Neuronal stem cell (in vitro differentiated cells): Measurements from ENCODE around the gene ADAM12.

Experiments
- DNase-seq: peaks from one replicate; pipeline ENCODE4 v3.0.0-alpha.2; 2013; ENCODE audit warnings: low spot score
- H2AFZ ChIP-seq: one replicate; pipeline ENCODE4 v1.6.1; 2013; ENCODE audit warnings: mild to moderate bottlenecking, low read length, inconsistent platforms
- H2AK5ac ChIP-seq: 2 replicates; pipeline ENCODE4 v1.6.1; 2013; ENCODE audit warnings: low read depth, mild to moderate bottlenecking, inconsistent platforms, low read length, moderate library complexity, mixed read lengths
- H2BK120ac ChIP-seq: 2 replicates; pipeline ENCODE4 v1.6.1; 2013; ENCODE audit warnings: low read depth, mild to moderate bottlenecking, inconsistent platforms, low read length, moderate library complexity, mixed read lengths
- H2BK12ac ChIP-seq: one replicate; pipeline ENCODE4 v1.6.1; 2013; ENCODE audit warnings: low read length, inconsistent platforms
- H2BK15ac ChIP-seq: 2 replicates; pipeline ENCODE4 v1.6.1; 2013; ENCODE audit warnings: mild to moderate bottlenecking, low read length, inconsistent platforms, mixed read lengths
- H2BK5ac ChIP-seq: one replicate; pipeline ENCODE4 v1.6.1; 2013; ENCODE audit warnings: inconsistent platforms, mild to moderate bottlenecking, low read length, moderate library complexity
- H3K14ac ChIP-seq: one replicate; pipeline ENCODE4 v1.6.1; 2013; ENCODE audit warnings: low read length, inconsistent platforms
- H3K18ac ChIP-seq: 2 replicates; pipeline ENCODE4 v1.6.1; 2013; ENCODE audit warnings: low read length, inconsistent platforms
- H3K23ac ChIP-seq: 2 replicates; pipeline ENCODE4 v1.6.1; 2013; ENCODE audit warnings: low read depth, mild to moderate bottlenecking, mixed read lengths, low read length, inconsistent platforms; ENCODE audit not compliant: poor library complexity
- H3K27ac ChIP-seq: replicated peaks from 3 replicates; pipeline ENCODE4 v1.5.1; 2013; ENCODE audit warnings: low read length, inconsistent platforms
- H3K27me3 ChIP-seq, 3 experiments: 2 replicates each; pipeline ENCODE4 v1.6.1; 2013; ENCODE audit warnings: low read length in 3 of 3, mild to moderate bottlenecking in 2 of 3, inconsistent platforms in 1 of 3, low read depth in 1 of 3, mixed read lengths in 1 of 3, moderate library complexity in 1 of 3; ENCODE audit not compliant: control insufficient read depth in 3 of 3, insufficient read depth in 3 of 3
- H3K36me3 ChIP-seq, 2 donors: replicated peaks in 1 of 2; 2 replicates each; pipeline ENCODE4 v1.6.1; 2013; ENCODE audit warnings: low read length in 2 of 2; ENCODE audit not compliant: control insufficient read depth in 2 of 2, insufficient read depth in 2 of 2
- H3K4ac ChIP-seq: 2 replicates; pipeline ENCODE4 v1.6.1; 2013; ENCODE audit warnings: inconsistent platforms, mild to moderate bottlenecking, low read length, moderate library complexity
- H3K4me1 ChIP-seq, 2 donors: 1 replicate in 1 of 2; 2 replicates in 1 of 2; pipeline ENCODE4 v1.6.1; 2013; ENCODE audit warnings: low read length in 2 of 2, low read depth in 1 of 2; ENCODE audit not compliant: control insufficient read depth in 2 of 2, insufficient read depth in 1 of 2
- H3K4me2 ChIP-seq: one replicate; pipeline ENCODE4 v1.6.1; 2013; ENCODE audit warnings: mild to moderate bottlenecking, low read length, inconsistent platforms; ENCODE audit not compliant: insufficient read depth, poor library complexity, severe bottlenecking
- H3K4me3 ChIP-seq, 2 donors: 2 replicates each; pipeline ENCODE4 v1.5.1; 2013; ENCODE audit warnings: low read length in 2 of 2, mild to moderate bottlenecking in 2 of 2, inconsistent platforms in 1 of 2, moderate library complexity in 1 of 2
- H3K79me1 ChIP-seq: one replicate; pipeline ENCODE4 v1.6.1; 2013; ENCODE audit warnings: low read depth, mild to moderate bottlenecking, inconsistent platforms, low read length, moderate library complexity
- H3K9ac ChIP-seq: one replicate; pipeline ENCODE4 v1.6.1; 2013; ENCODE audit warnings: mild to moderate bottlenecking, low read depth, low read length, inconsistent platforms; ENCODE audit not compliant: poor library complexity
- H3K9me3 ChIP-seq, 2 donors: replicated peaks in 1 of 2; 2 replicates each; pipeline versions ENCODE3 to v1.6.1; 2013; ENCODE audit warnings: low read length in 2 of 2, mild to moderate bottlenecking in 2 of 2, inconsistent platforms in 1 of 2, low read depth in 1 of 2, mixed read lengths in 1 of 2, moderate library complexity in 1 of 2; ENCODE audit not compliant: control insufficient read depth in 2 of 2, insufficient read depth in 1 of 2
- H4K8ac ChIP-seq: one replicate; pipeline ENCODE4 v1.6.1; 2013; ENCODE audit warnings: low read depth, mild to moderate bottlenecking, inconsistent platforms, low read length, moderate library complexity
- H4K91ac ChIP-seq: one replicate; pipeline ENCODE4 v1.6.1; 2013; ENCODE audit warnings: low read length, low read depth, mild to moderate bottlenecking, inconsistent platforms; ENCODE audit not compliant: poor library complexity
- WGBS, 2 donors: extraction: QIAGEN DNeasy Blood & Tissue Kit; methylation state at CpG; one replicate each; pipeline ENCODE4 v1.1.7; 2013; ENCODE audit warnings: missing lambda C conversion rate in 2 of 2, mixed read lengths in 1 of 2; ENCODE audit not compliant: insufficient read length in 2 of 2, insufficient replicate concordance in 1 of 2; ENCODE audit errors: extremely low coverage in 2 of 2; 5-methylcytosine and 5-hydroxymethylcytosine counted together

The ADAM12 gene

GRCh38 chr10:126223512-126224067, 164.7 kb downstream of the ADAM12 start:
- H2BK5ac ChIP-seq = no peak overlapping the region
- H2AFZ ChIP-seq = no peak overlapping the region

DNA sequence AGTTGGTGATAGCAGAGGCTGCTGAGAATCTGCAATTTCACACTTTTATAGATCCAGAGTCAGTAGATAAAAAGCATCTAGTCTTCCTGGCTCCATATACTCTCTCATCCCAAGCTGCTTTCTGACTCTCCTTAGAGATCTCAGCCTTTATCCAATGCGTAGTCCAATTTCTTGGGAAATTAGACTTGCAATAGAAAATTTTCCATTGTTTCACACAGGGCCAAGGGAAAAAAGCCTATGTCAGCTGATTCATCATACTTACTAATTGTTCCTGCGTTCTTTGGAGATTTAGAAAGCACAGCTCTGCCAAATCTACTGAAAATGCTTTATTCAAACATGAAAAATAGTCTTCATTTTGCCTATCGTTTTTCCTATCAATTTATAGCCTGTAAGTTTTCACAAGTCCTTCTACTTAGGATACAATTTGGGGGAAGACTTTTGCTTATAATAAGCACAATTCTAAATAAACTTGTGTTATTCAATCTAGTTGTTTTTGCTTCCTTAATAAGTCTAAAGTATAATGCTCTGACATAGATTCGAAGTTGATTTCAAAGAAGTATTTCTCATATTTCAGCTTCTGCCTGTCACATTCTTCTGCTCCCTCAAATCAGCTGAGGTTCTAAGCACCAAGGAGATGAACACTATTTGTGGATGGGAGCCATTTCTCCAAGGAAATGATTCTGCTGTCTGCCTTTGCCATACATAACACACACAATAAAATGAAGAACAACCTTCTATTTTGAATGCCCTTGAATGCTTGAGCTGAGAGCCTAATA, 165.4 kb downstream of the ADAM12 start:
- H3K9me3 ChIP-seq = no peaks in the 10 kb centered on the region
- no peak overlapping the region for H3K4me3 ChIP-seq
- no peaks in the 10 kb centered on the region for H3K79me1 ChIP-seq
- H3K23ac ChIP-seq = no peak overlapping the region
- no peak overlapping the region for H2BK12ac ChIP-seq
- H4K8ac ChIP-seq = no peak overlapping the region
- no peaks in the 10 kb centered on the region for H3K36me3 ChIP-seq
- H3K9ac ChIP-seq = no peak overlapping the region
- H2AFZ ChIP-seq = no peak overlapping the region
- H2BK5ac ChIP-seq = no peak overlapping the region
- H3K4me2 ChIP-seq = no peak overlapping the region
- H3K27ac ChIP-seq = no peak overlapping the region
- H2BK120ac ChIP-seq = no peak overlapping the region
- no peak overlapping the region for H3K4ac ChIP-seq
- H3K4me1 ChIP-seq = peaks cover 2 to 14% of the 10 kb centered on the region in 2 donors
- no peak overlapping the region for H3K14ac ChIP-seq
- WGBS, 2 donors = no CpG with 5 or more reads among the region's 4 CpGs
- H2BK15ac ChIP-seq = no peak overlapping the region
- DNase-seq = no peak
- no peak overlapping the region for H4K91ac ChIP-seq
- H3K18ac ChIP-seq = no peak overlapping the region
- no peaks in the 10 kb centered on the region for H3K27me3 ChIP-seq
- H2AK5ac ChIP-seq = no peak overlapping the region

More at GRCh38 chr10:126223512-126224067, 164.7 kb downstream of the ADAM12 start:
- Histone ChIP-seq H2AK5ac (peak overlapping the region; percentile 77), H3K14ac (no peak overlapping the region), H2BK12ac (no peak overlapping the region), H4K8ac (no peak overlapping the region), H3K27ac (no peak overlapping the region), H3K4me1 (peaks cover 2 to 14% of the 10 kb centered on the region in 2 donors), H2BK120ac (no peak overlapping the region), H3K4ac (no peak overlapping the region), H3K4me2 (no peak overlapping the region), H3K36me3 (no peaks in the 10 kb centered on the region), H4K91ac (no peak overlapping the region), H2BK15ac (peak overlapping the region; percentile 43), H3K27me3 (no peaks in the 10 kb centered on the region), H3K4me3 (no peak overlapping the region), H3K9ac (no peak overlapping the region), H3K18ac (peak overlapping the region; percentile 63), H3K9me3 (no peaks in the 10 kb centered on the region), H3K23ac (no peak overlapping the region), H3K79me1 (no peaks in the 10 kb centered on the region)
- whole genome bisulfite sequencing, 2 donors = no CpG with 5 or more reads among the region's 10 CpGs
- no peak for DNase-seq

DNA sequence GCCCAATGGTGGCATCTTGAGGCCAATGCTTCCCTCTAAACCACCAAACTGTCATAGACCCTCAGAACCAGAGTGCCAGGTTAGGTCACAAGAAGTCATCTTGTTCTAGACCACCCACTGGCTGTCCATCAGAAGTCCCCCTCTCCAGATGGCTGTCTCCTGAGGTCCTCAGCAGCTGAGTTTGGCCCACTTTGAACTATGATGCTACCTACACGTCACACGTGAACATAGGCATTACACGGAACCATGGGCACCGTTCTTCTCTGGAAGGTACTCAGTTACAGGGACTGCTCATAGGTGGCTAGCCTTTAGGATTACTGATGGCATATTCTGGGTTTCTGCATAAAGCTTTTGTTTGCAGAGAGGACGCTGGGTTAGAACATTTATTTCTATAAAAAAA, 166.4 kb downstream of the ADAM12 start:
- H4K91ac ChIP-seq = no peak overlapping the region
- H3K9me3 ChIP-seq = no peaks in the 10 kb centered on the region
- H3K27me3 ChIP-seq = no peaks in the 10 kb centered on the region
- H4K8ac ChIP-seq = no peak overlapping the region
- no peak overlapping the region for H2BK15ac ChIP-seq
- H2AK5ac ChIP-seq = peak overlapping the region; percentile 8
- no peaks in the 10 kb centered on the region for H3K79me1 ChIP-seq
- H2BK120ac ChIP-seq = no peak overlapping the region
- H3K36me3 ChIP-seq = no peaks in the 10 kb centered on the region
- H3K23ac ChIP-seq = no peak overlapping the region
- peak overlapping the region; percentile 2 for H3K18ac ChIP-seq
- no peak overlapping the region for H2BK5ac ChIP-seq
- WGBS, 2 donors = no CpG with 5 or more reads among the region's 5 CpGs
- H2BK12ac ChIP-seq = no peak overlapping the region
- DNase-seq = no peak
- no peak overlapping the region for H3K27ac ChIP-seq
- peaks cover 2 to 14% of the 10 kb centered on the region in 2 donors for H3K4me1 ChIP-seq
- H3K4me3 ChIP-seq = no peak overlapping the region
- H3K9ac ChIP-seq = no peak overlapping the region
- H2AFZ ChIP-seq = no peak overlapping the region
- no peak overlapping the region for H3K4me2 ChIP-seq
- H3K4ac ChIP-seq = no peak overlapping the region
- H3K14ac ChIP-seq = no peak overlapping the region

DNA sequence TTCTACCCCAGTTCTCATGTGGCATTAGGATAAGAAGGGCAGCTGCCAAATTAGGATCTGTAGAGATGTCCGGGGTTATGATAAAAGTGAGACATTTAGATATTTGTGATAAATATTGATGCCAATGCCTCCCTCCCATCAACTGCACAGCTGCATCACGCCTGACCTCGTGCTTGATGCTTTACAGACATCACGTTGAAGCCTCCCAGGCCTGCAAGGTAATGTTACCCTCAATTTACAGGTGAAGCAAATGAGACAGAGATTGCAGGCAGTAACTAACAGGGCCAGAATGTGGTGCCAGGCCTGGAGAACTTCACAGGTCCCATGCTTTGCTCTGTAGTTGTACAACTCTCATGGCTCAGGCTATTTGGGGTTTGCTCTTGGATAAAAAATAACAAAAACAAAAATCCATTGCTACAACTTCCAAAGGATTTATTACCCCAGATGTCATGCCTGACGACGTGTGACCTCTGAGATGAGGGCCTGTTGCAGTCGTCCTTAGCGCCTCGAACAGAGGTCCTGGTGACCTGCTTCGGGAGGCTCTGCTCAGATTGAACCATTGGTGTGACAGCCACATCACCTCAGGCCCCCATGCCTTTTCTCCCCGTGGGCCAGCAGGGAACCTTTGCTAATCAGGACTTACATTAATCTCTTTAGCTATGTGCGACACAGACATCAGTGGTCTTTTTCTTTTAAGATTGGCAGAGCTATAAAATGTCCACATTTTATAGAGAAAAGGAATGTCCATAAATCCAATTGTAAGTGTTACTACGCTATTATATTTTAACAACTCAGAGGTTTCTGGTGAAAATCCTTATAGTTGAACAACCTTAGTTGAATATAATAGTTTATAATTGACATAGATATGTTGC, 169.3 kb downstream of the ADAM12 start:
- Histone ChIP-seq H3K79me1 (no peaks in the 10 kb centered on the region), H2AK5ac (no peak overlapping the region), H3K4me3 (no peak overlapping the region), H3K27me3 (no peaks in the 10 kb centered on the region), H4K91ac (no peak overlapping the region), H2BK5ac (no peak overlapping the region), H3K9ac (no peak overlapping the region), H3K27ac (no peak overlapping the region), H2BK12ac (no peak overlapping the region), H3K9me3 (no peaks in the 10 kb centered on the region), H3K14ac (no peak overlapping the region), H2AFZ (no peak overlapping the region), H3K23ac (no peak overlapping the region), H2BK15ac (peak overlapping the region; percentile 19), H3K36me3 (no peaks in the 10 kb centered on the region), H3K4me1 (peaks cover 7 to 15% of the 10 kb centered on the region in 2 donors), H3K4ac (no peak overlapping the region), H4K8ac (no peak overlapping the region), H2BK120ac (no peak overlapping the region), H3K18ac (peak overlapping the region; percentile 77), H3K4me2 (no peak overlapping the region)
- DNase-seq = no peak
- WGBS, 2 donors = no CpG with 5 or more reads among the region's 13 CpGs
